Measurements from ENCODE around the gene KAZN. TPM values are rescaled to one million over a fixed set of nuclear protein-coding genes. Genes with fewer than 3 reads are reported as not detected.
A peak's percentile ranks its signal among the peaks of the same experiment; 100 is the strongest.

KAZN gene
- total and polyA plus RNA-seq, 8 donors = 11.1 to 37.5 (median 30.2) TPM

DNA sequence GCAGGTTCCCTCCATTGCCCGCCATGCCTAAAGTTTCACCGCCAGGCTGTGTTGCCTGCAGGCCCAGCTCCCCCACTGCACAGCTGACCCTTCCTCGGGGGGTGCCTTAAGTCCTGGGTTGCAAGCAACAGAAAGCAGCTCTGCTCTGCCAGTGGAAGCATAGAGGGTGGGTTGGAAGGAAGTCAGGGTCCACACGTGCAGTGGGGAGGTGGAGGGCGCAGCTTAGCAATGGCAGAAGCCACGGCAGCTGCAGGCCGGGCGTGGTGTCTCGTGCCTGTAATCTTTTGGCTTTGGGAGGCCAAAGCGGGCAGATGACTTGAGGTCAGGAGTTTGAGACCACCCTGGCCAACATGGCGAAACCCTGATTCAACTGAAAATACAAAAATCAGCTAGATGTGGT, 448.8 kb downstream of the KAZN start:
- Histone ChIP-seq H3K9me3 (no peaks in the 10 kb centered on the region), H3K4me3 (no peak overlapping the region), H3K36me3 (no peaks in the 10 kb centered on the region), H3K27ac (no peak overlapping the region), H3K4me1 (no peaks in the 10 kb centered on the region), H3K27me3 (no peaks in the 10 kb centered on the region)
- ATAC-seq (no peak), DNase-seq (no peak)
- intact Hi-C loops (cut with DNase I) = no loop called here
- TF ChIP-seq, protein P1, sequence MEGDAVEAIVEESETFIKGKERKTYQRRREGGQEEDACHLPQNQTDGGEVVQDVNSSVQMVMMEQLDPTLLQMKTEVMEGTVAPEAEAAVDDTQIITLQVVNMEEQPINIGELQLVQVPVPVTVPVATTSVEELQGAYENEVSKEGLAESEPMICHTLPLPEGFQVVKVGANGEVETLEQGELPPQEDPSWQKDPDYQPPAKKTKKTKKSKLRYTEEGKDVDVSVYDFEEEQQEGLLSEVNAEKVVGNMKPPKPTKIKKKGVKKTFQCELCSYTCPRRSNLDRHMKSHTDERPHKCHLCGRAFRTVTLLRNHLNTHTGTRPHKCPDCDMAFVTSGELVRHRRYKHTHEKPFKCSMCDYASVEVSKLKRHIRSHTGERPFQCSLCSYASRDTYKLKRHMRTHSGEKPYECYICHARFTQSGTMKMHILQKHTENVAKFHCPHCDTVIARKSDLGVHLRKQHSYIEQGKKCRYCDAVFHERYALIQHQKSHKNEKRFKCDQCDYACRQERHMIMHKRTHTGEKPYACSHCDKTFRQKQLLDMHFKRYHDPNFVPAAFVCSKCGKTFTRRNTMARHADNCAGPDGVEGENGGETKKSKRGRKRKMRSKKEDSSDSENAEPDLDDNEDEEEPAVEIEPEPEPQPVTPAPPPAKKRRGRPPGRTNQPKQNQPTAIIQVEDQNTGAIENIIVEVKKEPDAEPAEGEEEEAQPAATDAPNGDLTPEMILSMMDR (IDR thresholded peaks at IDR 0.05) = no peak

DNA sequence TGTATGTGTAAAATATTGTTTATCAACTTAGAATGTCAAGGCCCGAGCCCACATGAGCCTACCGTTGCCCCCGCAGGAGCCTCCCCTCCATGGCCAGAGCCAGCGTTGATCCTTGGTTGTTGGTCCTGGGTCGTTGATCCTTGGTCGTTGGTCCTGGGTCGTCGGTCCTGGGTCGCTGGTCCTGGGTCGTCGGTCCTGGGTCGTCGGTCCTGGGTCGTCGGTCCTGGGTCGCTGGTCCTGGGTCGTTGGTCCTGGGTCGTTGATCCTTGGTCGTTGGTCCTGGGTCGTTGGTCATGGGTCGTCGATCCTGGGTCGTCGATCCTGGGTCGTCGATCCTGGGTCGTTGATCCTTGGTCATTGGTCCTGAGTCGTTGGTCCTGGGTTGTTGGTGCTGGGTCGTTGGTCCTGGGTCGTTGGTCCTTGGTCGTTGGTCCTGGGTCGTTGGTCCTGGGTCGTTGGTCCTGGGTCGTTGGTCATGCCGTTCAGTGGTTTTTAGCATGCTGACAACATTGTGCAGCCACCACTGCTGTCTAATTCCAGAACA, 450.0 kb downstream of the KAZN start:
- ATAC-seq (no peak), DNase-seq (no peak)
- H3K27ac ChIP-seq = no peak overlapping the region
- no peak overlapping the region for H3K4me3 ChIP-seq
- no peaks in the 10 kb centered on the region for H3K27me3 ChIP-seq
- H3K36me3 ChIP-seq = no peaks in the 10 kb centered on the region
- TF ChIP-seq, protein P1 (IDR thresholded peaks at IDR 0.05) = no peak
- H3K4me1 ChIP-seq = no peaks in the 10 kb centered on the region
- intact Hi-C loops (cut with DNase I) = no loop called here
- no peaks in the 10 kb centered on the region for H3K9me3 ChIP-seq

DNA sequence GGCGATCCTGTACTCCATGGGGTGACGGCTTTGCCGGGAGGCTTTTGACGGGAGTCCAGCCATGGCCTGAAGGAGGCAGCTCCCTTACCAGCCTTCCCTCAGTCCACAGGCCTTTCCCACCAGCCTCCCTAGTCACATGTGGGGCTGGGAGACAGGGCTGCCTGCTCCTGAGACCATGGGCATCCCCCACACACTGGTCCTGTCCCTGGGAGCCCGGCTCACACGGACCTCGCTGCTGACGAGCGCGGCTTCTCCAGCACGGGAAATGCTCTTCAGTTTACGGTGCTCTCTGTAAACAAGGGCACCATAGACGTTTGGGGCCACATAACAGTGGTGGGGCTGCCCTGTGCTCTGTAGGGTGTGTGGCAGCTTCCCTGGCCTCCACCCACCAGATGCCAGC, 450.6 kb downstream of the KAZN start:
- DNase-seq (no peak), ATAC-seq (no peak)
- TF ChIP-seq, protein P1 (IDR thresholded peaks at IDR 0.05) = no peak
- intact Hi-C loops (cut with DNase I) = no loop called here
- no peaks in the 10 kb centered on the region for H3K27me3 ChIP-seq
- H3K4me1 ChIP-seq = no peaks in the 10 kb centered on the region
- no peak overlapping the region for H3K4me3 ChIP-seq
- no peak overlapping the region for H3K27ac ChIP-seq
- no peaks in the 10 kb centered on the region for H3K9me3 ChIP-seq
- no peaks in the 10 kb centered on the region for H3K36me3 ChIP-seq

DNA sequence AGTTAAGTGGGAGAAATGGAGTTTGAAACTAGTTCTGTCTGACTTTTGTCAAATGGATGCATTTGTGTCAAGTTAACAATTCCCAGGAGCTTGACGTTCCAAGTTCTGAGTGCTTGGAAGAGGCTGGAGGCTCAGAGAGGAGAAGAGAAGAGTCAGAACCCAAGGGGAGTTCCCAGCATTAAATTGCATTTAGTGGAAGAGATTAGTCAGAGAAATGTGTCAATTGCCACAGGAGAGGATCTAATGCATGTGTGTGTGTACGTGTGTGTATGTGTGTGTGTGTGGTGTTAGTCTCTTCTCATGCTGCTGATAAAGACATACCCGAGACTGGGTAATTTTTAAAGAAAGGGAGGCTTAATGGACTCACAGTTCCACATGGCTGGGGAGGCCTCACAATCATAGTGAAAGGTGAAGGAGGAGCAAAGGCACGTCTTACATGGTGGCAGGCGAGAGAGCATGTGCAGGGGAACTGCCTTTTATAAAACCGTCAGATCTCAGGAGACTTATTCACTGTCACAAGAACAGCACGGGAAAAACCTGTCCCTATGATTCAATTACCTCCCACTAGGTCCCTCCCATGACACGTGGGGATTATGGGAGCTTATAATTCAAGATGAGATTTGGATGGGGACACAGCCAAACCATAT, 453.5 kb downstream of the KAZN start:
- no peak for DNase-seq
- TF ChIP-seq, protein P1 (IDR thresholded peaks at IDR 0.05) = no peak

DNA sequence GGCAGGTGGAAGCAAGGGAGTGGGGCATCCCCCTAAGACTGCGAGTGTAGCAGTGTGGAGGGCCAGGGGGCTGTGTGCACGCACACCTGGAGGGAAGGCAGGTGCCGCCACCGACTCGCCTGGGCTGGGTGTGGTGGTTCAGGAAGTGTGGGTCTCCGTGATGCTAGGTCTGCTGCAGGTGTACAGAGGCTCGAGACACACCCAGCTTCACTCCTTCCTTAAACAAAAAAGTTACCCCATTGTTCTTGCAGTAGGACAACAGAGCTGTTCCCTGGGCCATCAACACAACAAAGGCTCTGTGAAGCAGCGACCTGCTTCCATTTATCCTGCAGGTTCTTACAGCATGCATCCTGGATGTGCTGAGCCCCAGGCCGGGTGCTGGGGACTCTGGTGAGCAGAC, 454.7 kb downstream of the KAZN start:
- peak in 1 of 4 donors; percentile 61 for DNase-seq

More for the DNA sequence above, 453.5 kb downstream of the KAZN start:
- Histone ChIP-seq H3K36me3 (no peaks in the 10 kb centered on the region), H3K4me3 (no peak overlapping the region), H3K9me3 (no peaks in the 10 kb centered on the region), H3K27me3 (no peaks in the 10 kb centered on the region), H3K4me1 (no peaks in the 10 kb centered on the region), H3K27ac (no peak overlapping the region)
- ATAC-seq = no peak
- intact Hi-C loops (cut with DNase I) = no loop called here

More for the DNA sequence above, 454.7 kb downstream of the KAZN start:
- Histone ChIP-seq H3K4me1 (no peaks in the 10 kb centered on the region), H3K9me3 (no peaks in the 10 kb centered on the region), H3K27ac (no peak overlapping the region), H3K36me3 (peaks cover 0 to 11% of the 10 kb centered on the region in 2 donors), H3K27me3 (no peaks in the 10 kb centered on the region), H3K4me3 (no peak overlapping the region)
- TF ChIP-seq, protein P1 (IDR thresholded peaks at IDR 0.05) = no peak
- intact Hi-C loops (cut with DNase I) = no loop called here
- ATAC-seq = no peak

Measured in left lung (tissue), 10 donors.